CD14-positive monocyte (primary cell): ENCODE data around the gene FBXL22. TPM values are rescaled to one million over a fixed set of nuclear protein-coding genes. Genes with fewer than 3 reads are reported as not detected.

Experiments
- DNase-seq, 3 donors: peaks; one replicate each; pipeline ENCODE4 v3.0.0-alpha.2; 2011 to 2022
- H2AFZ ChIP-seq: 2 replicates; pipeline ENCODE4 v1.6.0; 2012; ENCODE audit warnings: mild to moderate bottlenecking, low read depth, low read length, inconsistent platforms; ENCODE audit not compliant: insufficient read depth, poor library complexity, severe bottlenecking
- H3K27ac ChIP-seq, 2 donors: 1 replicate in 1 of 2; 2 replicates in 1 of 2; pipeline ENCODE4 v1.5.1; 2012 to 2013; ENCODE audit warnings: low read length in 2 of 2, control low read depth in 1 of 2, inconsistent platforms in 1 of 2, low read depth in 1 of 2, mild to moderate bottlenecking in 1 of 2
- H3K27me3 ChIP-seq, 2 donors: one replicate each; pipeline versions ENCODE4 v1.6.0 to v1.6.1; 2011 to 2013; ENCODE audit warnings: low read length in 2 of 2; ENCODE audit not compliant: control insufficient read depth in 2 of 2, insufficient read depth in 2 of 2
- H3K36me3 ChIP-seq, 2 donors: replicated peaks in 1 of 2; 1 replicate in 1 of 2; 2 replicates in 1 of 2; pipeline versions ENCODE4 v1.5.1 to v1.6.1; 2012 to 2013; ENCODE audit warnings: low read length in 2 of 2, control low read depth in 1 of 2, inconsistent platforms in 1 of 2, mild to moderate bottlenecking in 1 of 2; ENCODE audit not compliant: insufficient read depth in 2 of 2, control insufficient read depth in 1 of 2
- H3K4me1 ChIP-seq, 2 donors: 1 replicate in 1 of 2; 2 replicates in 1 of 2; pipeline versions ENCODE4 v1.5.1 to v1.6.1; 2012 to 2013; ENCODE audit warnings: low read length in 2 of 2, control low read depth in 1 of 2, inconsistent platforms in 1 of 2, mild to moderate bottlenecking in 1 of 2, moderate library complexity in 1 of 2; ENCODE audit not compliant: insufficient read depth in 2 of 2, control insufficient read depth in 1 of 2
- H3K4me2 ChIP-seq: replicated peaks from 2 replicates; pipeline ENCODE3; 2012; ENCODE audit warnings: low read length, moderate library complexity, mild to moderate bottlenecking; ENCODE audit not compliant: poor library complexity, severe bottlenecking; ENCODE audit errors: extremely low read depth
- H3K4me3 ChIP-seq, 3 experiments: fragments of 200-600 bp in 1 of 3; sonication (generic) in 1 of 3; replicated peaks in 1 of 3; 1 replicate in 2 of 3; 2 replicates in 1 of 3; pipeline ENCODE4 v1.5.1; 2011 to 2013; ENCODE audit warnings: low read length in 3 of 3, mild to moderate bottlenecking in 3 of 3, control low read depth in 2 of 3, low read depth in 2 of 3, inconsistent platforms in 1 of 3, moderate library complexity in 1 of 3
- H3K79me2 ChIP-seq: 2 replicates; pipeline ENCODE4 v1.6.0; 2012; ENCODE audit warnings: mild to moderate bottlenecking, control low read depth, inconsistent platforms, low read length, moderate library complexity; ENCODE audit not compliant: insufficient read depth
- H3K9ac ChIP-seq: 2 replicates; pipeline ENCODE4 v1.6.0; 2017; ENCODE audit warnings: low read length, mild to moderate bottlenecking; ENCODE audit not compliant: insufficient read depth, poor library complexity, severe bottlenecking
- H3K9me3 ChIP-seq, 2 donors: replicated peaks in 1 of 2; 1 replicate in 1 of 2; 2 replicates in 1 of 2; pipeline versions ENCODE4 v1.5.1 to v1.6.1; 2012 to 2013; ENCODE audit warnings: low read length in 2 of 2, control low read depth in 1 of 2; ENCODE audit not compliant: control insufficient read depth in 1 of 2, insufficient read depth in 1 of 2
- H4K20me1 ChIP-seq: 2 replicates; pipeline ENCODE4 v1.6.0; 2012; ENCODE audit warnings: mild to moderate bottlenecking, low read length, control low read depth, moderate library complexity; ENCODE audit not compliant: insufficient read depth
- H3K27ac Mint-ChIP-seq, 7 donors: one replicate each; pipeline ENCODE4 v1.8.0; 2020; ENCODE audit warnings: mild to moderate bottlenecking in 7 of 7, mixed read lengths in 7 of 7, moderate library complexity in 6 of 7, inconsistent platforms in 2 of 7
- H3K27me3 Mint-ChIP-seq, 3 donors: one replicate each; pipeline ENCODE4 v1.8.0; 2021 to 2022; ENCODE audit warnings: low read depth in 3 of 3, mild to moderate bottlenecking in 3 of 3, mixed read lengths in 3 of 3, moderate library complexity in 3 of 3, inconsistent platforms in 1 of 3
- H3K36me3 Mint-ChIP-seq, 2 donors: one replicate each; pipeline ENCODE4 v1.8.0; 2020; ENCODE audit warnings: mixed read lengths in 2 of 2, inconsistent platforms in 1 of 2, mild to moderate bottlenecking in 1 of 2
- H3K4me1 Mint-ChIP-seq: one replicate; pipeline ENCODE4 v1.8.0; 2020; ENCODE audit warnings: mild to moderate bottlenecking, mixed read lengths
- H3K4me3 Mint-ChIP-seq, 2 donors: one replicate each; pipeline ENCODE4 v1.8.0; 2020; ENCODE audit warnings: mild to moderate bottlenecking in 2 of 2, mixed read lengths in 2 of 2, moderate library complexity in 1 of 2
- H3K9me3 Mint-ChIP-seq, 7 donors: one replicate each; pipeline ENCODE4 v1.8.0; 2020 to 2022; ENCODE audit warnings: mixed read lengths in 7 of 7, mild to moderate bottlenecking in 6 of 7, moderate library complexity in 6 of 7, inconsistent platforms in 2 of 7
- CTCF ChIP-seq: fragments of 200-600 bp; IDR thresholded peaks from one replicate; pipeline ENCODE4 v1.8.0; 2022; ENCODE audit warnings: antibody characterized with exemption, mild to moderate bottlenecking
- WGBS: methylation state at CpG from one replicate; pipeline ENCODE4 v1.1.5; 2013; ENCODE audit warnings: missing lambda C conversion rate; ENCODE audit not compliant: insufficient coverage; 5-methylcytosine and 5-hydroxymethylcytosine counted together
- intact Hi-C, 2 donors: fragments of 100-400 bp; cut with micrococcal nuclease; formaldehyde crosslinking; loops; one replicate each; pipeline versions ENCODE4 v1.15.0 to v1.15.1; 2023
- polyA plus RNA-seq, 3 donors: library from polyadenylated mRNA; depleted of rRNA in 1 of 3; unstranded in 2 of 3; stranded (reverse) in 1 of 3; fragments of 300-500 nt in 2 of 3; fragments of >200 nt in 1 of 3; fragmentation: Illumina TruSeq in 2 of 3; gene quantifications; 1 replicate in 2 of 3; 2 replicates in 1 of 3; pipeline ENCODE4 v1.2.3, GENCODE V29; 2012 to 2021

FBXL22 gene
- polyA plus RNA-seq, 3 donors: 0.04 TPM; not detected in 2

DNA sequence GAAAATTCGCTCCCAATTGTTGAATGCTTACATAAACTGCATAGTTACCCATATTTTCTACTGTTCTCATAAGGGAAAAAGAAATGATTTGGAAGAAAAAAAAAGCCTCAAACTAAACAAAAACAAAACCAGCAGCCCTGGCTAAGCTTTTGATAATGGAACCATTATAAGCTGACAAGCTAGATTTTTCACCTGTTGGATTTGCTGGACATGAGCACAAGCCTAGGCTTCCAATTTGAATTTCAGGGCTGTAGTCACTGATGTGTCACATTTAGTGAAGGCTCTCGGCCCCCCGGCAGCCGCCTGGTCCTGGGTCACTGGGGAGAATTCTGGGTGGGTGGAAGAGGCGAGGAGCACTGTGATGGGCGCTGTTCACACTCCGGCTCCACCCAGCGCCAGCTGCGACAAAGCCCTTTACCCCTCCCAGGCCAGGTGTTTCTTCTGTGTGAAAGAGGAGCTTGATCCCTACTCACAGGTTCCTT lies 4.6 kb downstream of the FBXL22 start:
- WGBS: 57% methylated on average over 4 of the region's 9 CpGs
- no peaks in the 10 kb centered on the region for H3K36me3 ChIP-seq
- no peak for DNase-seq
- H3K27me3 ChIP-seq: no peaks in the 10 kb centered on the region
- no peak overlapping the region for H3K27ac ChIP-seq
- H3K36me3 Mint-ChIP-seq: peaks cover 3 to 11% of the 10 kb centered on the region in 2 donors
- H3K9me3 Mint-ChIP-seq: no peaks in the 10 kb centered on the region
- H3K4me3 ChIP-seq: peak overlapping the region; percentile 68 to 91 (median 91)
- intact Hi-C loops: loop anchor here in 1 of 2 donors (5.0 kb wide), 1 partner anchor 781 kb away; the partner anchor contains the start of gene PCLAF
- TF ChIP-seq CTCF: no peak
- peak overlapping the region; percentile 91 to 94 for H3K4me3 Mint-ChIP-seq
- peak overlapping the region; percentile 60 for H3K9ac ChIP-seq
- no peaks in the 10 kb centered on the region for H3K9me3 ChIP-seq
- peak overlapping the region in 1 of 7 donors; percentile 58 for H3K27ac Mint-ChIP-seq
- peaks cover 20% of the 10 kb centered on the region for H4K20me1 ChIP-seq
- peak overlapping the region; percentile 89 for H3K4me2 ChIP-seq
- peaks cover 36 to 51% of the 10 kb centered on the region in 2 donors for H3K4me1 ChIP-seq
- H2AFZ ChIP-seq: peak overlapping the region; percentile 89
- H3K27me3 Mint-ChIP-seq: peaks cover 2 to 10% (median 8%) of the 10 kb centered on the region in 3 donors
- H3K4me1 Mint-ChIP-seq: peaks cover 46% of the 10 kb centered on the region
- H3K79me2 ChIP-seq: no peaks in the 10 kb centered on the region

GRCh38 chr15:63602595-63602994 lies 5.4 kb downstream of the FBXL22 start:
- no peak overlapping the region for H3K27ac ChIP-seq
- peaks cover 4% of the 10 kb centered on the region in 2 donors for H3K36me3 ChIP-seq
- no CpG with 5 or more reads among the region's 3 CpGs for whole genome bisulfite sequencing
- no peak for TF ChIP-seq CTCF
- H3K9me3 Mint-ChIP-seq: no peaks in the 10 kb centered on the region
- H3K4me1 Mint-ChIP-seq: peaks cover 44% of the 10 kb centered on the region
- H4K20me1 ChIP-seq: peaks cover 20% of the 10 kb centered on the region
- H3K27me3 ChIP-seq: no peaks in the 10 kb centered on the region
- H3K9ac ChIP-seq: no peak overlapping the region
- H3K4me1 ChIP-seq: peaks cover 36 to 51% of the 10 kb centered on the region in 2 donors
- H3K79me2 ChIP-seq: no peaks in the 10 kb centered on the region
- no peaks in the 10 kb centered on the region for H3K9me3 ChIP-seq
- peak overlapping the region in 1 of 2 donors; percentile 17 for H3K4me3 Mint-ChIP-seq
- DNase-seq: no peak
- peaks cover 2 to 8% (median 7%) of the 10 kb centered on the region in 3 donors for H3K27me3 Mint-ChIP-seq
- no peak overlapping the region for H2AFZ ChIP-seq
- H3K27ac Mint-ChIP-seq: no peak overlapping the region
- peaks cover 8 to 19% of the 10 kb centered on the region in 2 donors for H3K36me3 Mint-ChIP-seq
- H3K4me2 ChIP-seq: no peak overlapping the region
- no peak overlapping the region for H3K4me3 ChIP-seq
- intact Hi-C loops: loop anchor here in 1 of 2 donors (5.0 kb wide), 1 partner anchor 780 kb away; the partner anchor contains the start of gene PCLAF
